Hippocampal formation (tissue), 2 donors: Measurements from ENCODE around the gene ANXA8.

ENCODE experiments used
- DNase-seq, 2 donors: peaks; one replicate each; lab custom pipeline; 2025; lab: John Stamatoyannopoulos, UW

ANXA8 gene

GRCh38 chr10:47447209-47447608, 36.7 kb downstream of the ANXA8 start:
- no peak for DNase-seq

- no peak for DNase-seq
These were observed 38.2 kb downstream of the ANXA8 start for GRCh38 chr10:47445720-47446119.

GRCh38 chr10:47444047-47444446, 39.9 kb downstream of the ANXA8 start:
- DNase-seq = no peak

GRCh38 chr10:47443145-47443544, 40.8 kb downstream of the ANXA8 start:
- DNase-seq = no peak

GRCh38 chr10:47442351-47442750, 41.6 kb downstream of the ANXA8 start:
- no peak for DNase-seq

GRCh38 chr10:47441938-47442337, 42.0 kb downstream of the ANXA8 start:
- no peak for DNase-seq

- no peak for DNase-seq
These were observed 43.7 kb downstream of the ANXA8 start for GRCh38 chr10:47440207-47440606.

GRCh38 chr10:47438857-47439474, 44.9 kb downstream of the ANXA8 start:
- DNase-seq = no peak

- no peak for DNase-seq
These were observed 48.8 kb downstream of the ANXA8 start for GRCh38 chr10:47435081-47435480.

GRCh38 chr10:47425813-47426419, 58.0 kb downstream of the ANXA8 start:
- no peak for DNase-seq

GRCh38 chr10:47424231-47424630, 59.7 kb downstream of the ANXA8 start:
- DNase-seq = no peak

- DNase-seq = no peak
These were observed 60.4 kb downstream of the ANXA8 start for GRCh38 chr10:47423476-47423875.

GRCh38 chr10:47421057-47421952, 62.6 kb downstream of the ANXA8 start:
- no peak for DNase-seq

GRCh38 chr10:47420305-47421056, 63.4 kb downstream of the ANXA8 start:
- DNase-seq = no peak

- no peak for DNase-seq
These were observed 64.5 kb downstream of the ANXA8 start for GRCh38 chr10:47419421-47419820.

GRCh38 chr10:47418966-47419365, 64.9 kb downstream of the ANXA8 start:
- DNase-seq = no peak

GRCh38 chr10:47418321-47418720, 65.6 kb downstream of the ANXA8 start:
- no peak for DNase-seq
